Fibroblast of lung (primary cell): ENCODE data around the gene CCDC154. TPM values are rescaled to one million over a fixed set of nuclear protein-coding genes. Genes with fewer than 3 reads are reported as not detected.

Source experiments
- DNase-seq, 2 donors: peaks; one replicate each; pipeline versions ENCODE4 v3.0.0 to v3.0.0-alpha.2; 2010; ENCODE audit warnings: low read depth in 2 of 2
- H2AFZ ChIP-seq: 2 replicates; pipeline ENCODE4 v1.5.1; 2012; ENCODE audit warnings: low read length, control low read depth, inconsistent platforms
- H3K27ac ChIP-seq: 2 replicates; pipeline ENCODE4 v1.5.1; 2011; ENCODE audit warnings: low read length, control low read depth; ENCODE audit not compliant: insufficient read depth
- H3K27me3 ChIP-seq: 2 replicates; pipeline ENCODE4 v1.5.1; 2011; ENCODE audit warnings: mild to moderate bottlenecking, low read length; ENCODE audit not compliant: control insufficient read depth, insufficient read depth
- H3K36me3 ChIP-seq: 2 replicates; pipeline ENCODE4 v1.5.1; 2011; ENCODE audit warnings: low read length; ENCODE audit not compliant: control insufficient read depth, insufficient read depth
- H3K4me1 ChIP-seq: 2 replicates; pipeline ENCODE4 v1.5.1; 2011; ENCODE audit warnings: low read length; ENCODE audit not compliant: control insufficient read depth, insufficient read depth; ENCODE audit errors: extremely low read depth
- H3K4me2 ChIP-seq: 2 replicates; pipeline ENCODE4 v1.5.1; 2011; ENCODE audit warnings: low read length, control low read depth; ENCODE audit not compliant: insufficient read depth; ENCODE audit errors: extremely low read depth
- H3K4me3 ChIP-seq, 4 experiments: fragments of 200-600 bp in 1 of 4; sonication (generic) in 1 of 4; replicated peaks in 1 of 4; 2 replicates each; pipeline ENCODE4 v1.5.1; 2011 to 2016; ENCODE audit warnings: low read length in 4 of 4, low read depth in 3 of 4, mild to moderate bottlenecking in 3 of 4, control low read depth in 2 of 4, inconsistent platforms in 1 of 4, mixed read lengths in 1 of 4; ENCODE audit not compliant: insufficient read depth in 1 of 4; ENCODE audit errors: control extremely low read depth in 1 of 4
- H3K79me2 ChIP-seq: 2 replicates; pipeline ENCODE4 v1.5.1; 2012; ENCODE audit warnings: mild to moderate bottlenecking, low read length, inconsistent platforms; ENCODE audit not compliant: control insufficient read depth, insufficient read depth
- H3K9ac ChIP-seq: 2 replicates; pipeline ENCODE4 v1.5.1; 2011; ENCODE audit warnings: mild to moderate bottlenecking, low read length, control low read depth; ENCODE audit not compliant: insufficient read depth
- H3K9me3 ChIP-seq: 2 replicates; pipeline ENCODE4 v1.5.1; 2012; ENCODE audit warnings: low read depth, low read length; ENCODE audit not compliant: control insufficient read depth, insufficient read depth
- H4K20me1 ChIP-seq: 2 replicates; pipeline ENCODE4 v1.5.1; 2011; ENCODE audit warnings: low read length; ENCODE audit not compliant: control insufficient read depth, insufficient read depth; ENCODE audit errors: extremely low read depth
- EZH2 ChIP-seq: IDR thresholded peaks from 2 replicates; pipeline ENCODE4 v1.5.1; 2012; ENCODE audit warnings: low read length, control low read depth, mild to moderate bottlenecking; ENCODE audit errors: missing control alignments
- polyA plus RNA-seq, 2 donors: library from polyadenylated mRNA; depleted of rRNA in 1 of 2; stranded (reverse) in 1 of 2; unstranded in 1 of 2; fragments of >200 nt; gene quantifications; 2 replicates each; pipeline ENCODE4 v1.2.1, GENCODE V29; 2011 to 2012; ENCODE audit warnings: missing spikeins in 1 of 2
- total RNA-seq: library from RNA; depleted of rRNA; stranded (reverse); fragments of >200 nt; gene quantifications from 2 replicates; pipeline ENCODE4 v1.2.1, GENCODE V29; 2014
- TF ChIP-seq, protein P1 (sequence below), 2 donors: IDR thresholded peaks in 1 of 2; conservative IDR thresholded peaks in 1 of 2; 1 replicate in 1 of 2; 2 replicates in 1 of 2; pipeline ENCODE4 v1.5.1; 2011 to 2012; ENCODE audit warnings: low read length in 2 of 2, control low read depth in 1 of 2, inconsistent platforms in 1 of 2, low read depth in 1 of 2, mild to moderate bottlenecking in 1 of 2

The CCDC154 gene
- total and polyA plus RNA-seq, 2 donors (not counting 1 experiment from before 2014, with no cell fraction given): 0.02 to 0.50 TPM

DNA sequence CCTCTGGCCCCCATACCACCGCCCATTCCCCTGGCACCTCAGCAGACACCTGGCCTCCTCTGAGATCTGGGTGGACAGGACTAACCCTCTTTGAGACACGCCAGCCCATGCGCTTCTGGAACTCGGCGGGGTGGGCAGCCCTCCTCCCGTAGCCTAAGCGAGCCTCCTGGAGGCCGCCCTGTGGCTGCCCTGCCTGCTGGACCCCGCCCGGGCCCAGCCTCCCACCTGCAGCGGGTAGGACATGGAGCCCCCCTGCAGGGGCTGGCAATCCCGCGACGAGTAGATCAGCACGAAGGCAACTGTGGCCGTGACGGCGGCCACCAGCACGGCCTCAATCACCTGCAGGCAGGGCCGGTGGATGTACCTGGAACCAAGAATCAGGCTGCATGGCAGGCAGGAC, 8.2 kb upstream of the CCDC154 start:
- Histone ChIP-seq H3K9ac (no peak overlapping the region), H3K4me1 (no peaks in the 10 kb centered on the region), H3K36me3 (peaks cover 16% of the 10 kb centered on the region)

DNA sequence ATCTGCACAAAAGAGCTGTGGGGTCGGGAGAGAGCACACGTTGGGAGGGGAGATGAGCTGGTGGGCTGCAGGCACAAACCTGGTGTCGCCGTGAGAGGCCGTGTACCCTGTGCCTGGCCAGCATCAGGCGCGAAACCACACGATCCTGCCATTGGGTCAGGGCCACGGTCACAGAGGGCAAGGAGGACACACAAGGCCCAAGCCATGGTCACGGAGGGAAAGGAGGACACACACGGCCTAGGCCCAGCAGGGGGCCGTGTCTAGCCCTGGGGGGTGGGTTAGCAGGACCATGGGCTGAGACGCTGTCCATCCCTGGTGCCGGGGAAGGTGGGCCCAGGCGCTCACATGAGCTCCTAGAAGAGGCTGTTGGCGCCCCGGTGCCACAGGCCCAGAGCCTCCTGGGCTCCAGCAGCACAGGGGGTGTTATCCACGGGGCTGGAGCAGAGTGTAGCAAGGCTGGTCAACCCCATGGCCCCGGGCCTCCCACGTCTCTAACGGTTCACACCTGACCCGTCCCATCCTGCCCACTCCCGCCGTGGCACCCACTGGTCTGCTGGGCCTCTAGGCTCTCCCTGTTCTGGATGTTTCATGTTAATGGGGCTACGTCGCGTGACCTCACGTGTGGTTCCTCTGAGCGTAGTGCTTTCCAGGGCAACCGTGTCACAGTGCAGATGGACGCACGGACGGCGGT, 7.5 kb upstream of the CCDC154 start:
- Histone ChIP-seq H4K20me1 (no peaks in the 10 kb centered on the region), H3K27ac (no peak overlapping the region), H2AFZ (no peak overlapping the region), H3K4me1 (no peaks in the 10 kb centered on the region), H3K79me2 (no peaks in the 10 kb centered on the region), H3K9me3 (no peaks in the 10 kb centered on the region), H3K9ac (no peak overlapping the region), H3K27me3 (no peaks in the 10 kb centered on the region), H3K4me3 (no peak overlapping the region), H3K4me2 (no peak overlapping the region), H3K36me3 (peaks cover 17% of the 10 kb centered on the region)
- no peak for DNase-seq
- TF ChIP-seq, protein P1, sequence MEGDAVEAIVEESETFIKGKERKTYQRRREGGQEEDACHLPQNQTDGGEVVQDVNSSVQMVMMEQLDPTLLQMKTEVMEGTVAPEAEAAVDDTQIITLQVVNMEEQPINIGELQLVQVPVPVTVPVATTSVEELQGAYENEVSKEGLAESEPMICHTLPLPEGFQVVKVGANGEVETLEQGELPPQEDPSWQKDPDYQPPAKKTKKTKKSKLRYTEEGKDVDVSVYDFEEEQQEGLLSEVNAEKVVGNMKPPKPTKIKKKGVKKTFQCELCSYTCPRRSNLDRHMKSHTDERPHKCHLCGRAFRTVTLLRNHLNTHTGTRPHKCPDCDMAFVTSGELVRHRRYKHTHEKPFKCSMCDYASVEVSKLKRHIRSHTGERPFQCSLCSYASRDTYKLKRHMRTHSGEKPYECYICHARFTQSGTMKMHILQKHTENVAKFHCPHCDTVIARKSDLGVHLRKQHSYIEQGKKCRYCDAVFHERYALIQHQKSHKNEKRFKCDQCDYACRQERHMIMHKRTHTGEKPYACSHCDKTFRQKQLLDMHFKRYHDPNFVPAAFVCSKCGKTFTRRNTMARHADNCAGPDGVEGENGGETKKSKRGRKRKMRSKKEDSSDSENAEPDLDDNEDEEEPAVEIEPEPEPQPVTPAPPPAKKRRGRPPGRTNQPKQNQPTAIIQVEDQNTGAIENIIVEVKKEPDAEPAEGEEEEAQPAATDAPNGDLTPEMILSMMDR (conservative IDR thresholded peaks at IDR 0.05 in 1 of 2, IDR thresholded peaks at IDR 0.05 in 1 of 2; ENCODE audit: low read depth in 1 of 2, low read length in 2 of 2): no peak
- no peak for TF ChIP-seq EZH2

More for the DNA sequence above, 8.2 kb upstream of the CCDC154 start:
- Histone ChIP-seq H3K9me3 (no peaks in the 10 kb centered on the region), H3K4me2 (no peak overlapping the region), H2AFZ (no peak overlapping the region), H4K20me1 (no peaks in the 10 kb centered on the region), H3K27ac (no peak overlapping the region), H3K79me2 (no peaks in the 10 kb centered on the region), H3K4me3 (no peak overlapping the region), H3K27me3 (no peaks in the 10 kb centered on the region)
- no peak for TF ChIP-seq EZH2
- TF ChIP-seq, protein P1 (conservative IDR thresholded peaks at IDR 0.05 in 1 of 2, IDR thresholded peaks at IDR 0.05 in 1 of 2; ENCODE audit: low read depth in 1 of 2, low read length in 2 of 2): no peak
- DNase-seq: no peak

- H3K27me3 ChIP-seq: no peaks in the 10 kb centered on the region
- no peak overlapping the region for H2AFZ ChIP-seq
- no peaks in the 10 kb centered on the region for H3K4me1 ChIP-seq
- H4K20me1 ChIP-seq: no peaks in the 10 kb centered on the region
- DNase-seq: no peak
- no peaks in the 10 kb centered on the region for H3K9me3 ChIP-seq
- no peak for TF ChIP-seq EZH2
- TF ChIP-seq, protein P1 (conservative IDR thresholded peaks at IDR 0.05 in 1 of 2, IDR thresholded peaks at IDR 0.05 in 1 of 2; ENCODE audit: low read depth in 1 of 2, low read length in 2 of 2): no peak
- no peak overlapping the region for H3K27ac ChIP-seq
- no peak overlapping the region for H3K9ac ChIP-seq
- no peak overlapping the region for H3K4me2 ChIP-seq
- no peaks in the 10 kb centered on the region for H3K79me2 ChIP-seq
- peaks cover 22% of the 10 kb centered on the region for H3K36me3 ChIP-seq
- H3K4me3 ChIP-seq: no peak overlapping the region
Observed at GRCh38 chr16:1450841-1451240, 6.5 kb upstream of the CCDC154 start.
